Spleen (tissue), 11 donors: ENCODE data around the gene RGS10. TPM values are rescaled to one million over a fixed set of nuclear protein-coding genes. Genes with fewer than 3 reads are reported as not detected.

ENCODE experiments used
- DNase-seq: peaks from one replicate; pipeline ENCODE4 v3.0.0-alpha.2; 2020
- H3K27ac ChIP-seq, 8 donors: fragments of 200-600 bp; sonication (generic) in 7 of 8; 1 replicate in 4 of 8; 2 replicates in 4 of 8; pipeline versions ENCODE4 v1.5.0 to v1.8.0; 2016 to 2021; ENCODE audit warnings: inconsistent platforms in 4 of 8, mild to moderate bottlenecking in 4 of 8, moderate library complexity in 1 of 8
- H3K27me3 ChIP-seq, 7 donors: fragments of 200-600 bp; sonication (generic) in 6 of 7; replicated peaks in 1 of 7; 1 replicate in 4 of 7; 2 replicates in 3 of 7; pipeline versions ENCODE4 v1.5.0 to v1.8.0; 2016 to 2021; ENCODE audit warnings: inconsistent platforms in 3 of 7, mild to moderate bottlenecking in 1 of 7
- H3K36me3 ChIP-seq, 6 donors: fragments of 200-600 bp; sonication (generic) in 5 of 6; 1 replicate in 4 of 6; 2 replicates in 2 of 6; pipeline versions ENCODE4 v1.5.0 to v1.8.0; 2016 to 2021; ENCODE audit warnings: inconsistent platforms in 2 of 6
- H3K4me1 ChIP-seq, 6 donors: fragments of 200-600 bp; sonication (generic) in 5 of 6; 1 replicate in 3 of 6; 2 replicates in 3 of 6; pipeline versions ENCODE4 v1.5.0 to v1.8.0; 2016 to 2021; ENCODE audit warnings: inconsistent platforms in 3 of 6
- H3K4me3 ChIP-seq, 8 donors: fragments of 200-600 bp; sonication (generic) in 7 of 8; 1 replicate in 4 of 8; 2 replicates in 4 of 8; pipeline versions ENCODE4 v1.5.0 to v1.8.0; 2016 to 2021; ENCODE audit warnings: inconsistent platforms in 4 of 8, mild to moderate bottlenecking in 4 of 8, moderate library complexity in 2 of 8
- H3K9me3 ChIP-seq, 8 donors: fragments of 200-600 bp; sonication (generic) in 7 of 8; 1 replicate in 4 of 8; 2 replicates in 4 of 8; pipeline versions ENCODE4 v1.5.0 to v1.8.0; 2016 to 2021; ENCODE audit warnings: inconsistent platforms in 4 of 8
- POLR2A ChIP-seq, 3 donors: fragments of 450-650 bp; IDR thresholded peaks; one replicate each; pipeline ENCODE4 v1.5.1; 2017; ENCODE audit warnings: antibody characterized with exemption in 3 of 3, mild to moderate bottlenecking in 1 of 3
- POLR2AphosphoS5 ChIP-seq, 3 donors: sonication (generic); formaldehyde crosslinking; IDR thresholded peaks; one replicate each; pipeline ENCODE4 v1.5.1; 2017; ENCODE audit warnings: antibody characterized with exemption in 3 of 3
- WGBS, 5 donors: extraction: QIAGEN DNeasy Blood & Tissue Kit in 3 of 5; methylation state at CpG; one replicate each; pipeline versions ENCODE4 v1.1.5 to v1.1.7; 2013 to 2018; 5-methylcytosine and 5-hydroxymethylcytosine counted together
- intact Hi-C: fragments of 100-400 bp; cut with DNase I; formaldehyde crosslinking; loops from one replicate; pipeline ENCODE4 v1.15.0; 2023; ENCODE audit warnings: low total_unique reads
- polyA plus RNA-seq, 3 donors: library from polyadenylated mRNA; stranded (reverse); fragments of 200-250 nt; gene quantifications; one replicate each; pipeline ENCODE4 v1.2.1, GENCODE V29; 2013
- total RNA-seq, 7 donors: library from RNA; depleted of rRNA in 3 of 7; stranded (reverse); fragments of >200 nt in 3 of 7; fragmentation: NEBNext Ultra II Directional in 4 of 7; extraction: Animal tissue kit (Norgen Biotek cat#: 25700) in 4 of 7; gene quantifications; one replicate each; pipeline versions ENCODE4 v1.1.0 to v1.2.1, GENCODE V29; 2016 to 2021
- TF ChIP-seq, protein P1 (sequence below), 11 experiments: fragments of 200-600 bp in 7 of 11; fragments of 450-650 bp in 4 of 11; sonication (generic) in 4 of 11; IDR thresholded peaks in 8 of 11; conservative IDR thresholded peaks in 3 of 11; 1 replicate in 7 of 11; 2 replicates in 4 of 11; pipeline versions ENCODE4 v1.4.0 to v1.8.0; 2016 to 2021; ENCODE audit warnings: antibody characterized with exemption in 11 of 11, inconsistent platforms in 4 of 11, mild to moderate bottlenecking in 1 of 11
- donor health status: healthy with polysubstance abuse.
- donor health status: DM: no; HTN: no; CAD: no; lungs with moderate emphysema.
- donor health status: DM: no; HTN: no; CAD: no.
- donor health status: Bipolar disorder and iron deficiency.
- donor health status: healthy.
- donor health status: DM: no; HTN: no; CAD: no.
- donor health status: DM: yes; HTN: yes; CAD: no.

The RGS10 gene
- total and polyA plus RNA-seq, 10 donors, result 29.1 to 127 (median 49.6) TPM

- intact Hi-C loops, result no loop called here
- Histone ChIP-seq H3K27me3 (no peaks in the 10 kb centered on the region), H3K4me1 (peaks cover 0 to 46% (median 12%) of the 10 kb centered on the region in 6 donors), H3K4me3 (no peak overlapping the region), H3K36me3 (peaks cover 0 to 21% (median 0%) of the 10 kb centered on the region in 6 donors), H3K9me3 (no peaks in the 10 kb centered on the region), H3K27ac (no peak overlapping the region)
- DNase-seq, result no peak
- WGBS, 5 donors, result 60 to 85% (median 76%) methylated on average over 7 of the region's 7 CpGs
- TF ChIP-seq, protein P1, sequence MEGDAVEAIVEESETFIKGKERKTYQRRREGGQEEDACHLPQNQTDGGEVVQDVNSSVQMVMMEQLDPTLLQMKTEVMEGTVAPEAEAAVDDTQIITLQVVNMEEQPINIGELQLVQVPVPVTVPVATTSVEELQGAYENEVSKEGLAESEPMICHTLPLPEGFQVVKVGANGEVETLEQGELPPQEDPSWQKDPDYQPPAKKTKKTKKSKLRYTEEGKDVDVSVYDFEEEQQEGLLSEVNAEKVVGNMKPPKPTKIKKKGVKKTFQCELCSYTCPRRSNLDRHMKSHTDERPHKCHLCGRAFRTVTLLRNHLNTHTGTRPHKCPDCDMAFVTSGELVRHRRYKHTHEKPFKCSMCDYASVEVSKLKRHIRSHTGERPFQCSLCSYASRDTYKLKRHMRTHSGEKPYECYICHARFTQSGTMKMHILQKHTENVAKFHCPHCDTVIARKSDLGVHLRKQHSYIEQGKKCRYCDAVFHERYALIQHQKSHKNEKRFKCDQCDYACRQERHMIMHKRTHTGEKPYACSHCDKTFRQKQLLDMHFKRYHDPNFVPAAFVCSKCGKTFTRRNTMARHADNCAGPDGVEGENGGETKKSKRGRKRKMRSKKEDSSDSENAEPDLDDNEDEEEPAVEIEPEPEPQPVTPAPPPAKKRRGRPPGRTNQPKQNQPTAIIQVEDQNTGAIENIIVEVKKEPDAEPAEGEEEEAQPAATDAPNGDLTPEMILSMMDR (IDR thresholded peaks at IDR 0.05 in 8 of 11, conservative IDR thresholded peaks at IDR 0.05 in 3 of 11), result no peak
- TF ChIP-seq POLR2A (IDR thresholded peaks at IDR 0.05) (no peak), POLR2AphosphoS5 (IDR thresholded peaks at IDR 0.05) (no peak)
Observed at GRCh38 chr10:119496273-119496672, 46.2 kb downstream of the RGS10 start.

DNA sequence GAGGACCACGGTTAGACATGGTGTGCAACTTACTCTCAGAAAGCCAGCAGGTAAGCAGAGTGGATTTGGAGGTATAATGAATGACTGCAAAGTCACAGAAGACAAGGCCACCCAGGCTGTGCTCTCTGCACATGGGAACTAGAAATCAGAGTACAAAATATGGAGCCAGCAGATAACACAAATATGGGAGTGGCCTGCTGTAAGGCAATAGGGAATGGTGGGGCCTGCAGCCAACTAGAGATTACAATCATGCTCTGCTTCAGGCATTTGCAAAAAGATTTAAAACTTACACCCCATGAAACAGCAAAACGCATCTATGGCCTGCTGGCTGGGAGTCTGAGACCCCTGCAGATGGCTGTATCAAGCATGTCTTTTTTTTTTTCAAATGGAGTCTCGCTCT is 47.0 kb downstream of the RGS10 start:
- Histone ChIP-seq H3K4me1 (peaks cover 0 to 39% (median 7%) of the 10 kb centered on the region in 6 donors), H3K27ac (peak overlapping the region in 1 of 8 donors; percentile 57), H3K4me3 (no peak overlapping the region), H3K27me3 (no peaks in the 10 kb centered on the region), H3K36me3 (peaks cover 0 to 21% (median 0%) of the 10 kb centered on the region in 6 donors), H3K9me3 (no peaks in the 10 kb centered on the region)
- DNase-seq, result no peak
- 90 to 94% (median 93%) methylated on average over 3 of the region's 3 CpGs for WGBS, 5 donors
- TF ChIP-seq POLR2AphosphoS5 (IDR thresholded peaks at IDR 0.05), result no peak
- intact Hi-C loops, result no loop called here

- Histone ChIP-seq H3K27me3 (no peaks in the 10 kb centered on the region), H3K4me3 (no peak overlapping the region), H3K9me3 (no peaks in the 10 kb centered on the region), H3K4me1 (peaks cover 0 to 37% (median 9%) of the 10 kb centered on the region in 6 donors), H3K36me3 (peaks cover 0 to 19% (median 0%) of the 10 kb centered on the region in 6 donors), H3K27ac (peak overlapping the region in 2 of 8 donors; percentile 33 to 57)
- DNase-seq, result no peak
- TF ChIP-seq POLR2A (IDR thresholded peaks at IDR 0.05), result no peak
- TF ChIP-seq, protein P1 (IDR thresholded peaks at IDR 0.05 in 8 of 11, conservative IDR thresholded peaks at IDR 0.05 in 3 of 11), result no peak
- intact Hi-C loops, result no loop called here
- WGBS, 5 donors, result 95 to 96% (median 96%) methylated on average over 5 of the region's 5 CpGs
Observed at GRCh38 chr10:119495021-119495505, 47.5 kb downstream of the RGS10 start.

- Histone ChIP-seq H3K36me3 (peaks cover 0 to 12% (median 0%) of the 10 kb centered on the region in 6 donors), H3K9me3 (no peaks in the 10 kb centered on the region), H3K27me3 (no peaks in the 10 kb centered on the region), H3K4me1 (peaks cover 0 to 37% (median 15%) of the 10 kb centered on the region in 6 donors), H3K4me3 (no peak overlapping the region), H3K27ac (peak overlapping the region in 3 of 8 donors; percentile 21 to 57 (median 33))
- no peak for DNase-seq
- intact Hi-C loops, result no loop called here
- WGBS, 5 donors, result 72 to 85% (median 80%) methylated on average over 5 to 6 of the region's 6 CpGs
- TF ChIP-seq, protein P1 (IDR thresholded peaks at IDR 0.05 in 8 of 11, conservative IDR thresholded peaks at IDR 0.05 in 3 of 11), result no peak
- TF ChIP-seq POLR2AphosphoS5 (IDR thresholded peaks at IDR 0.05) (no peak), POLR2A (IDR thresholded peaks at IDR 0.05) (no peak)
Observed at GRCh38 chr10:119494236-119495020, 48.1 kb downstream of the RGS10 start.
